ENCODE measurements around the gene ACADL. TPM values are rescaled to one million over a fixed set of nuclear protein-coding genes. Genes with fewer than 3 reads are reported as not detected.

Gene ACADL
- total and polyA plus RNA-seq, 5 donors = 2.8 to 3.4 (median 2.9) TPM

DNA sequence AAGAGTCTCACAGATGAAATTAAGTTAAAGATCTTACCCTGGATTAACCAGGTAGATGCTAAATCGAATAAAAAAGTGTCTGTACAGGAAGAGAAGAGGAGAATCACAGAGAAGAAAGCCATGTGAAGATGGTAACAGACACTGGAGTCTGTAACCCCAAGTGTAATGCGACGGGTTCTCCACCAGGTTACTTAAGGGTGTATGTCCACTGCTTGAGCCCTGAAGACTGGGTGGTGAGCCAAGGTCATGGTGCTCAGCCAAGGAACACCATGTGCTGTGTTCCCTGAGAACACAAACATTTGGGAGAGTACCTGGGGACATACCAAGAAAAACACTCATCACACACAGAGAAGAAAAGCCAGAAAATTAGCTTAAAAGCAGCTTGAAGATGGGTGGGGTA lies 8.2 kb upstream of the ACADL start:
- Histone ChIP-seq H3K27me3 (ENCODE audit: control insufficient read depth, insufficient read depth) (peaks cover 4% of the 10 kb centered on the region), H3K9me3 (ENCODE audit: control insufficient read depth, low read length) (no peaks in the 10 kb centered on the region), H3K27ac (ENCODE audit: low read length) (no peak overlapping the region), H3K4me3 (ENCODE audit: low read length) (no peak overlapping the region), H3K4me1 (ENCODE audit: control insufficient read depth, insufficient read depth, low read length) (no peaks in the 10 kb centered on the region)
- intact Hi-C loops (cut with DNase I) = no loop called here
- WGBS = 75% methylated on average over 3 of the region's 3 CpGs
- DNase-seq (peak in 1 of 3 donors; percentile 73), ATAC-seq (peak in 1 of 2 donors; percentile 51)

GRCh38 chr2:210230984-210231383 lies 5.7 kb upstream of the ACADL start:
- H3K9me3 ChIP-seq (ENCODE audit: control insufficient read depth, low read length) = no peaks in the 10 kb centered on the region
- ATAC-seq (no peak), DNase-seq (no peak)
- H3K27ac ChIP-seq (ENCODE audit: low read length) = no peak overlapping the region
- intact Hi-C loops (cut with DNase I) = no loop called here
- H3K4me3 ChIP-seq (ENCODE audit: low read length) = no peak overlapping the region
- peaks cover 4% of the 10 kb centered on the region for H3K27me3 ChIP-seq (ENCODE audit: control insufficient read depth, insufficient read depth)
- H3K4me1 ChIP-seq (ENCODE audit: control insufficient read depth, insufficient read depth, low read length) = no peaks in the 10 kb centered on the region

- Histone ChIP-seq H3K4me1 (ENCODE audit: control insufficient read depth, insufficient read depth, low read length) (no peaks in the 10 kb centered on the region), H3K27me3 (ENCODE audit: control insufficient read depth, insufficient read depth) (peaks cover 4% of the 10 kb centered on the region), H3K27ac (ENCODE audit: low read length) (no peak overlapping the region), H3K4me3 (ENCODE audit: low read length) (no peak overlapping the region), H3K9me3 (ENCODE audit: control insufficient read depth, low read length) (no peaks in the 10 kb centered on the region)
- DNase-seq (no peak), ATAC-seq (no peak)
- WGBS = 84% methylated on average over 2 of the region's 2 CpGs
- intact Hi-C loops (cut with DNase I) = no loop called here
Measured at GRCh38 chr2:210230518-210230917, 5.3 kb upstream of the ACADL start.

- ATAC-seq = no peak
- WGBS = 90% methylated on average over 7 of the region's 7 CpGs
- intact Hi-C loops (cut with DNase I) = no loop called here
Measured at GRCh38 chr2:210228586-210228985, 3.3 kb upstream of the ACADL start.

GRCh38 chr2:210227290-210228088 lies 2.2 kb upstream of the ACADL start:
- intact Hi-C loops (cut with DNase I) = no loop called here
- 95% methylated on average over 4 of the region's 4 CpGs for WGBS

More at GRCh38 chr2:210228586-210228985, 3.3 kb upstream of the ACADL start:
- H3K4me1 ChIP-seq (ENCODE audit: control insufficient read depth, insufficient read depth, low read length) = no peaks in the 10 kb centered on the region
- H3K27me3 ChIP-seq (ENCODE audit: control insufficient read depth, insufficient read depth) = peaks cover 4% of the 10 kb centered on the region
- DNase-seq = no peak
- no peak overlapping the region for H3K4me3 ChIP-seq (ENCODE audit: low read length)
- no peak overlapping the region for H3K27ac ChIP-seq (ENCODE audit: low read length)
- no peaks in the 10 kb centered on the region for H3K9me3 ChIP-seq (ENCODE audit: control insufficient read depth, low read length)

GRCh38 chr2:210226223-210226622 lies 976 bp upstream of the ACADL start:
- no peaks in the 10 kb centered on the region for H3K4me1 ChIP-seq (ENCODE audit: control insufficient read depth, insufficient read depth, low read length)
- H3K9me3 ChIP-seq (ENCODE audit: control insufficient read depth, low read length) = no peaks in the 10 kb centered on the region
- no peak for ATAC-seq
- no peak overlapping the region for H3K27ac ChIP-seq (ENCODE audit: low read length)
- no peak for DNase-seq
- H3K27me3 ChIP-seq (ENCODE audit: control insufficient read depth, insufficient read depth) = no peaks in the 10 kb centered on the region
- no peak overlapping the region for H3K4me3 ChIP-seq (ENCODE audit: low read length)
- WGBS = 89% methylated on average over 2 of the region's 2 CpGs
- intact Hi-C loops (cut with DNase I) = no loop called here

More at GRCh38 chr2:210227290-210228088, 2.2 kb upstream of the ACADL start:
- Histone ChIP-seq H3K9me3 (ENCODE audit: control insufficient read depth, low read length) (no peaks in the 10 kb centered on the region), H3K27me3 (ENCODE audit: control insufficient read depth, insufficient read depth) (no peaks in the 10 kb centered on the region), H3K4me3 (ENCODE audit: low read length) (no peak overlapping the region), H3K4me1 (ENCODE audit: control insufficient read depth, insufficient read depth, low read length) (no peaks in the 10 kb centered on the region), H3K27ac (ENCODE audit: low read length) (no peak overlapping the region)
- ATAC-seq (no peak), DNase-seq (no peak)

- Histone ChIP-seq H3K27ac (ENCODE audit: low read length) (peak overlapping the region; percentile 29), H3K4me1 (ENCODE audit: control insufficient read depth, insufficient read depth, low read length) (no peaks in the 10 kb centered on the region), H3K9me3 (ENCODE audit: control insufficient read depth, low read length) (no peaks in the 10 kb centered on the region), H3K27me3 (ENCODE audit: control insufficient read depth, insufficient read depth) (no peaks in the 10 kb centered on the region), H3K4me3 (ENCODE audit: low read length) (peak overlapping the region; percentile 61)
- 6% methylated on average over 24 of the region's 24 CpGs for WGBS
- DNase-seq (peak; percentile 28 to 73 (median 71)), ATAC-seq (peak; percentile 68 to 75)
- intact Hi-C loops (cut with DNase I) = no loop called here
Measured at GRCh38 chr2:210224591-210224940, 681 bp downstream of the ACADL start.

GRCh38 chr2:210215120-210215519 lies 10.1 kb downstream of the ACADL start:
- ATAC-seq = no peak
- Histone ChIP-seq H3K9me3 (ENCODE audit: control insufficient read depth, low read length) (no peaks in the 10 kb centered on the region), H3K4me3 (ENCODE audit: low read length) (no peak overlapping the region), H3K27ac (ENCODE audit: low read length) (no peak overlapping the region), H3K27me3 (ENCODE audit: control insufficient read depth, insufficient read depth) (no peaks in the 10 kb centered on the region), H3K4me1 (ENCODE audit: control insufficient read depth, insufficient read depth, low read length) (no peaks in the 10 kb centered on the region)
- intact Hi-C loops (cut with DNase I) = no loop called here
- no peak for DNase-seq
- WGBS = 34% methylated on average over 1 of the region's 1 CpG

DNA sequence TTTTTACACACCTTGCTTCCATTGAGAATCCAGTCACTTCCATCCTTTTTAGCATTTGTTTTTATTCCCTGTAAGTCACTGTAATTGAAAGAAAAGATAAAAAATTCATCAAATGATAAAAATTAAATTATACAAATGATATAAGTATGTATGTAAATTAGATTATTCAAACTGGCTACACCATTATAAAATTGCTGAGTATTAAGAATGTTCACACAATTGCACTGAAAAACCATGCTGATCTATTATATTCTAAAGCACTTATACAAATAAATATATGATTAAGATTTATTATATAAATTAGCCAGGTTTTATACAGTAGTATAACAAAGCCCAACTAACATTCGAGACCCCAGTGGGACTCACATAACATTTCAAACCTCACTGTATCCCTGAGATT lies 15.1 kb downstream of the ACADL start:
- no peak for DNase-seq
- intact Hi-C loops (cut with DNase I) = no loop called here
- Histone ChIP-seq H3K27me3 (ENCODE audit: control insufficient read depth, insufficient read depth) (no peaks in the 10 kb centered on the region), H3K4me1 (ENCODE audit: control insufficient read depth, insufficient read depth, low read length) (no peaks in the 10 kb centered on the region), H3K9me3 (ENCODE audit: control insufficient read depth, low read length) (no peaks in the 10 kb centered on the region), H3K27ac (ENCODE audit: low read length) (no peak overlapping the region), H3K4me3 (ENCODE audit: low read length) (no peak overlapping the region)
- no peak for ATAC-seq
- 94% methylated on average over 1 of the region's 1 CpG for WGBS

- Histone ChIP-seq H3K27ac (ENCODE audit: low read length) (no peak overlapping the region), H3K4me3 (ENCODE audit: low read length) (no peak overlapping the region), H3K4me1 (ENCODE audit: control insufficient read depth, insufficient read depth, low read length) (no peaks in the 10 kb centered on the region), H3K9me3 (ENCODE audit: control insufficient read depth, low read length) (no peaks in the 10 kb centered on the region), H3K27me3 (ENCODE audit: control insufficient read depth, insufficient read depth) (no peaks in the 10 kb centered on the region)
- WGBS = 84% methylated on average over 1 of the region's 1 CpG
- ATAC-seq = no peak
- no peak for DNase-seq
- intact Hi-C loops (cut with DNase I) = no loop called here
Measured at GRCh38 chr2:210207929-210208328, 17.3 kb downstream of the ACADL start.

GRCh38 chr2:210203558-210203957 lies 21.7 kb downstream of the ACADL start:
- 46% methylated on average over 1 of the region's 1 CpG for whole genome bisulfite sequencing
- Histone ChIP-seq H3K27ac (ENCODE audit: low read length) (no peak overlapping the region), H3K9me3 (ENCODE audit: control insufficient read depth, low read length) (no peaks in the 10 kb centered on the region), H3K4me3 (ENCODE audit: low read length) (no peak overlapping the region), H3K4me1 (ENCODE audit: control insufficient read depth, insufficient read depth, low read length) (no peaks in the 10 kb centered on the region), H3K27me3 (ENCODE audit: control insufficient read depth, insufficient read depth) (no peaks in the 10 kb centered on the region)
- intact Hi-C loops (cut with DNase I) = loop anchor here in 1 of 4 donors (5.0 kb wide), 1 partner anchor 226 kb away; no protein-coding TSS in a partner anchor
- DNase-seq (no peak), ATAC-seq (no peak)
